ENCODE data around the gene GPR180.

The GPR180 gene

DNA sequence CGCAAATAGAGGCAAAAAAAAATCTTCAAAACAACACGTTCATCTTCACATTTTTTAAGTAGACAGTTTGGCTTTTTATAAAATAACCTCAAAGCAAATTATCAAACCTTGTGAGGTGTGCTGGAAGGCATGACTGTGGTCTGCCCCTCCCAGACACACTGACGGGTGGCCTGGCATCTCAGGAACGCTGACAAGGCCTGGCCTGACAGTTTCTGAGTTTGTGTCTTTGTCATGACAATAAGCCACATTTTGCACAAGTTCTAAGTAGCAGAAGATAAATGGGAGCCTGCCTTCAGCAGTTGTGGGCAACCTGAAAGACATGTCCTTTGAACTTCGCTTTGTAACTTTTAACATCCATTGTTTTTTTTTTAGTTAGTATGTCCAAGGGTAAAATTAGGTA lies 72.2 kb downstream of the GPR180 start:
- no peak overlapping the region for H3K9ac ChIP-seq (ENCODE audit: low read depth, low read length, poor library complexity)
- no peak overlapping the region for H2BK15ac ChIP-seq (ENCODE audit: low read length)
- H3K18ac ChIP-seq (ENCODE audit: low read length) = no peak overlapping the region
- H3K23ac ChIP-seq (ENCODE audit: low read depth, low read length, poor library complexity) = no peak overlapping the region
- no peak overlapping the region for H4K91ac ChIP-seq (ENCODE audit: low read depth, low read length, poor library complexity)
- H2AK5ac ChIP-seq (ENCODE audit: low read depth, low read length) = no peak overlapping the region
- no peak overlapping the region for H2BK5ac ChIP-seq (ENCODE audit: low read length)
- no peak overlapping the region for H2AFZ ChIP-seq (ENCODE audit: low read length)
- H3K27me3 ChIP-seq (ENCODE audit: control insufficient read depth in 3 of 3, insufficient read depth in 3 of 3, low read depth in 1 of 3, low read length in 3 of 3) = no peaks in the 10 kb centered on the region
- WGBS, 2 donors (ENCODE audit: extremely low coverage in 2 of 2, insufficient read length in 2 of 2, insufficient replicate concordance in 1 of 2) = no CpG with 5 or more reads among the region's 5 CpGs
- no peak overlapping the region for H3K4me3 ChIP-seq (ENCODE audit: low read length in 2 of 2)
- no peak overlapping the region for H2BK120ac ChIP-seq (ENCODE audit: low read depth, low read length)
- no peak overlapping the region for H4K8ac ChIP-seq (ENCODE audit: low read depth, low read length)
- peaks cover 10 to 37% of the 10 kb centered on the region in 2 donors for H3K4me1 ChIP-seq (ENCODE audit: control insufficient read depth in 2 of 2, insufficient read depth in 1 of 2, low read depth in 1 of 2, low read length in 2 of 2)
- peaks cover 0 to 3% of the 10 kb centered on the region in 2 donors for H3K9me3 ChIP-seq (replicated peaks in 1 of 2; ENCODE audit: control insufficient read depth in 2 of 2, insufficient read depth in 1 of 2, low read depth in 1 of 2, low read length in 2 of 2)
- no peak overlapping the region for H3K4me2 ChIP-seq (ENCODE audit: insufficient read depth, low read length, poor library complexity, severe bottlenecking)
- H3K4ac ChIP-seq (ENCODE audit: low read length) = no peak overlapping the region
- H3K79me1 ChIP-seq (ENCODE audit: low read depth, low read length) = no peaks in the 10 kb centered on the region
- H2BK12ac ChIP-seq (ENCODE audit: low read length) = no peak overlapping the region
- no peak for DNase-seq (ENCODE audit: low spot score)
- no peak overlapping the region for H3K27ac ChIP-seq (replicated peaks; ENCODE audit: low read length)
- no peaks in the 10 kb centered on the region for H3K36me3 ChIP-seq (replicated peaks in 1 of 2; ENCODE audit: control insufficient read depth in 2 of 2, insufficient read depth in 2 of 2, low read length in 2 of 2)
- no peak overlapping the region for H3K14ac ChIP-seq (ENCODE audit: low read length)

DNA sequence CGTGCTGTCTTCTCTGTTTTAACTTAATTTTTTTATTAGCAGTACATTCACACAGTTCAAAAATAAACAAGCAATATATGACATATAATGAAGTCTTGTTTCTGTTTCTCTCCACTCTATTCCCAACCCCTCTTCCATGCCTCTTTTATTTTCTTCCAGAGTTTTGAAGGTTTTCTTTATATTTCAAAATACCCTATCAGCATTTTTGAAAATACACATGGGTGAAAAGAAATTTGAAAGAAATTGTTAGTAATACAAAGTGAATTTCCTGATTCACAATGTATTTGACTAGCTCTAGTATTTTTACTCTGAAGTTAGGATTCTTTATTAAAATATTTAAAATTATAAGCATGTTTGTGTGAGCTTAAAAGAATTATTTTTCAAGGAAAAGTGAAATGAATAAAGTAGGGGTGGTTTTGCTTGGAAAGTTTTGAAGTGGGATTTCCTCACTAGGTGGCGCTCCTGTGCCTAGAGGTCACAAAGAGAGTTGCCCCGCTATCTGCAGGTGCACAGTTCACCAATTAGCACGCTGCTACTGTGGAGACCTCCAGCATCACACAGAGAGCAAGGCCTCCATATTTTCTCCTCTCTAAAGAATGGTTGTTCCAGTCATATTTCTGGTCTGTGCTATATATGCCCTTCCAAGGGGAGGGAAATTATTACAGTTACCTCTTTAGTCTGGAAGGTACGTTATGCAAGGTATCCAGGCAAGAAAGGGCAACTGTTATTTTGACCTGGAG lies 73.1 kb downstream of the GPR180 start:
- H2BK120ac ChIP-seq (ENCODE audit: low read depth, low read length) = no peak overlapping the region
- no peak overlapping the region for H3K4me3 ChIP-seq (ENCODE audit: low read length in 2 of 2)

DNA sequence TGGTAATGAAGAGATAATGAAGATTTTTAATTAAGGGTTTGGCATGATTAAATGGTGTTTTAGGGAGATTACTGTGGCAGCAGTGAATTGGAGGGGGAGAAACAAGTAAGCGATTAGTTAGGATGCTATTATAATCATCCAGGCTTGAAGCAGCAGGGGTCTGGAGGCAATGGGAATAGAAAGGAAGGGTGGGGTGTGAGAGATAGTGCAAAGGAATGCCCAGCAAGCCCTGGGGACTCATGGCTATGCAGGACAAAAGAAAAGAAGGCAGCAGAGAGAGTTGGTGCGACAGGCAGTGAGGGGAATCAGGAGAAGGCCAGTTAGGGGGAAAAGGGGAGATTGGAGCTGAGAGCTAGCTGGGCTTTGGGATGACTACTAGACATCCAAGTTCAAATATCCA lies 76.1 kb downstream of the GPR180 start:
- no CpG with 5 or more reads among the region's 2 CpGs for WGBS, 2 donors (ENCODE audit: extremely low coverage in 2 of 2, insufficient read length in 2 of 2, insufficient replicate concordance in 1 of 2)
- peaks cover 10 to 37% of the 10 kb centered on the region in 2 donors for H3K4me1 ChIP-seq (ENCODE audit: control insufficient read depth in 2 of 2, insufficient read depth in 1 of 2, low read depth in 1 of 2, low read length in 2 of 2)
- no peak overlapping the region for H2AFZ ChIP-seq (ENCODE audit: low read length)
- DNase-seq (ENCODE audit: low spot score) = no peak
- H3K79me1 ChIP-seq (ENCODE audit: low read depth, low read length) = no peaks in the 10 kb centered on the region
- H4K8ac ChIP-seq (ENCODE audit: low read depth, low read length) = no peak overlapping the region
- H3K36me3 ChIP-seq (replicated peaks in 1 of 2; ENCODE audit: control insufficient read depth in 2 of 2, insufficient read depth in 2 of 2, low read length in 2 of 2) = no peaks in the 10 kb centered on the region
- H3K9me3 ChIP-seq (replicated peaks in 1 of 2; ENCODE audit: control insufficient read depth in 2 of 2, insufficient read depth in 1 of 2, low read depth in 1 of 2, low read length in 2 of 2) = peaks cover 0 to 7% of the 10 kb centered on the region in 2 donors
- H2BK120ac ChIP-seq (ENCODE audit: low read depth, low read length) = no peak overlapping the region
- H2AK5ac ChIP-seq (ENCODE audit: low read depth, low read length) = no peak overlapping the region
- H3K4me3 ChIP-seq (ENCODE audit: low read length in 2 of 2) = no peak overlapping the region
- H3K9ac ChIP-seq (ENCODE audit: low read depth, low read length, poor library complexity) = no peak overlapping the region
- no peak overlapping the region for H3K23ac ChIP-seq (ENCODE audit: low read depth, low read length, poor library complexity)
- no peak overlapping the region for H3K14ac ChIP-seq (ENCODE audit: low read length)
- H3K27ac ChIP-seq (replicated peaks; ENCODE audit: low read length) = no peak overlapping the region
- H2BK12ac ChIP-seq (ENCODE audit: low read length) = no peak overlapping the region
- no peak overlapping the region for H3K18ac ChIP-seq (ENCODE audit: low read length)
- no peak overlapping the region for H3K4ac ChIP-seq (ENCODE audit: low read length)
- no peak overlapping the region for H2BK5ac ChIP-seq (ENCODE audit: low read length)
- H3K27me3 ChIP-seq (ENCODE audit: control insufficient read depth in 3 of 3, insufficient read depth in 3 of 3, low read depth in 1 of 3, low read length in 3 of 3) = no peaks in the 10 kb centered on the region
- H4K91ac ChIP-seq (ENCODE audit: low read depth, low read length, poor library complexity) = no peak overlapping the region
- no peak overlapping the region for H3K4me2 ChIP-seq (ENCODE audit: insufficient read depth, low read length, poor library complexity, severe bottlenecking)
- H2BK15ac ChIP-seq (ENCODE audit: low read length) = no peak overlapping the region

More for the DNA sequence above, 73.1 kb downstream of the GPR180 start:
- DNase-seq (ENCODE audit: low spot score) = peak; percentile 69
- Histone ChIP-seq H2AK5ac (ENCODE audit: low read depth, low read length) (no peak overlapping the region), H2BK5ac (ENCODE audit: low read length) (no peak overlapping the region), H4K8ac (ENCODE audit: low read depth, low read length) (no peak overlapping the region), H2BK12ac (ENCODE audit: low read length) (no peak overlapping the region), H3K18ac (ENCODE audit: low read length) (no peak overlapping the region), H3K27me3 (ENCODE audit: control insufficient read depth in 3 of 3, insufficient read depth in 3 of 3, low read depth in 1 of 3, low read length in 3 of 3) (no peaks in the 10 kb centered on the region), H3K4me2 (ENCODE audit: insufficient read depth, low read length, poor library complexity, severe bottlenecking) (no peak overlapping the region), H3K14ac (ENCODE audit: low read length) (no peak overlapping the region), H3K9me3 (replicated peaks in 1 of 2; ENCODE audit: control insufficient read depth in 2 of 2, insufficient read depth in 1 of 2, low read depth in 1 of 2, low read length in 2 of 2) (peaks cover 0 to 7% of the 10 kb centered on the region in 2 donors), H3K9ac (ENCODE audit: low read depth, low read length, poor library complexity) (no peak overlapping the region), H3K79me1 (ENCODE audit: low read depth, low read length) (no peaks in the 10 kb centered on the region), H3K36me3 (replicated peaks in 1 of 2; ENCODE audit: control insufficient read depth in 2 of 2, insufficient read depth in 2 of 2, low read length in 2 of 2) (no peaks in the 10 kb centered on the region), H3K4ac (ENCODE audit: low read length) (no peak overlapping the region), H2BK15ac (ENCODE audit: low read length) (no peak overlapping the region), H3K27ac (replicated peaks; ENCODE audit: low read length) (no peak overlapping the region), H3K23ac (ENCODE audit: low read depth, low read length, poor library complexity) (no peak overlapping the region), H2AFZ (ENCODE audit: low read length) (no peak overlapping the region), H4K91ac (ENCODE audit: low read depth, low read length, poor library complexity) (no peak overlapping the region), H3K4me1 (ENCODE audit: control insufficient read depth in 2 of 2, insufficient read depth in 1 of 2, low read depth in 1 of 2, low read length in 2 of 2) (peaks cover 10 to 37% of the 10 kb centered on the region in 2 donors)
- WGBS, 2 donors (ENCODE audit: extremely low coverage in 2 of 2, insufficient read length in 2 of 2, insufficient replicate concordance in 1 of 2) = no CpG with 5 or more reads among the region's 5 CpGs

DNA sequence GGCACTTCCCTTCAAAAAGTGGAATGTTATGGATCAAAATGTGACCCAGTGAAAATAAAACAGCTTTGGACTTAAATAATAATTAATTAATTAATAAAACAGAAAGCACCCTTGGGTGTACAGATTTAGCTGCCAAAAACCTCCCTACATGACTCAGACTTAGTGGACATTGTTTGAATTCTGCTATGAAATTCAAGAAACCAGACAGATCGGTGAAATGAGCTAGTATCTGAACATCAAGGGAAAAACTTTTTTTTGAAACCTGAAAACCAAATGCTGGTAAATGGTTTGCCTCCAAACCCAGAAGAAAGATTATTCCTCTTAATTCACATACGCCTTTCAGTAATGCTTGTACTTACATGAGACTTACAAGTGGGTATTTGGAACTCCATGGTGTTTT lies 77.2 kb downstream of the GPR180 start:
- no peak overlapping the region for H2BK120ac ChIP-seq (ENCODE audit: low read depth, low read length)
- H3K27me3 ChIP-seq (ENCODE audit: control insufficient read depth in 3 of 3, insufficient read depth in 3 of 3, low read depth in 1 of 3, low read length in 3 of 3) = no peaks in the 10 kb centered on the region
- no peak overlapping the region for H2BK15ac ChIP-seq (ENCODE audit: low read length)
- no peak overlapping the region for H4K8ac ChIP-seq (ENCODE audit: low read depth, low read length)
- no peak for DNase-seq (ENCODE audit: low spot score)
- no peaks in the 10 kb centered on the region for H3K36me3 ChIP-seq (replicated peaks in 1 of 2; ENCODE audit: control insufficient read depth in 2 of 2, insufficient read depth in 2 of 2, low read length in 2 of 2)
- no peak overlapping the region for H2BK12ac ChIP-seq (ENCODE audit: low read length)
- no peak overlapping the region for H2AK5ac ChIP-seq (ENCODE audit: low read depth, low read length)
- H4K91ac ChIP-seq (ENCODE audit: low read depth, low read length, poor library complexity) = no peak overlapping the region
- no peak overlapping the region for H3K23ac ChIP-seq (ENCODE audit: low read depth, low read length, poor library complexity)
- no peak overlapping the region for H3K18ac ChIP-seq (ENCODE audit: low read length)
- no peak overlapping the region for H2BK5ac ChIP-seq (ENCODE audit: low read length)
- no peak overlapping the region for H3K4me3 ChIP-seq (ENCODE audit: low read length in 2 of 2)
- H3K4ac ChIP-seq (ENCODE audit: low read length) = no peak overlapping the region
- WGBS, 2 donors (ENCODE audit: extremely low coverage in 2 of 2, insufficient read length in 2 of 2, insufficient replicate concordance in 1 of 2) = no CpG with 5 or more reads among the region's 2 CpGs
- H3K9me3 ChIP-seq (replicated peaks in 1 of 2; ENCODE audit: control insufficient read depth in 2 of 2, insufficient read depth in 1 of 2, low read depth in 1 of 2, low read length in 2 of 2) = peaks cover 0 to 7% of the 10 kb centered on the region in 2 donors
- no peak overlapping the region for H3K9ac ChIP-seq (ENCODE audit: low read depth, low read length, poor library complexity)
- no peak overlapping the region for H3K27ac ChIP-seq (replicated peaks; ENCODE audit: low read length)
- H3K79me1 ChIP-seq (ENCODE audit: low read depth, low read length) = no peaks in the 10 kb centered on the region
- no peak overlapping the region for H3K14ac ChIP-seq (ENCODE audit: low read length)
- peaks cover 14 to 31% of the 10 kb centered on the region in 2 donors for H3K4me1 ChIP-seq (ENCODE audit: control insufficient read depth in 2 of 2, insufficient read depth in 1 of 2, low read depth in 1 of 2, low read length in 2 of 2)
- H3K4me2 ChIP-seq (ENCODE audit: insufficient read depth, low read length, poor library complexity, severe bottlenecking) = no peak overlapping the region
- no peak overlapping the region for H2AFZ ChIP-seq (ENCODE audit: low read length)

All from neuronal stem cell (in vitro differentiated cells).